Thyroid gland (tissue), 4 donors: ENCODE results near the gene ANLN.

Experiments
- POLR2A ChIP-seq, 2 donors: fragments of 450-650 bp; IDR thresholded peaks; one replicate each; pipeline ENCODE4 v1.6.1; 2017; ENCODE audit warnings: antibody characterized with exemption in 2 of 2, mild to moderate bottlenecking in 2 of 2, moderate library complexity in 1 of 2
- TF ChIP-seq, protein P1 (sequence below), 6 experiments: fragments of 200-600 bp in 3 of 6; fragments of 450-650 bp in 3 of 6; sonication (generic) in 3 of 6; IDR thresholded peaks; one replicate each; pipeline ENCODE4 v1.5.1; 2016 to 2019; ENCODE audit warnings: antibody characterized with exemption in 6 of 6, mild to moderate bottlenecking in 2 of 6, inconsistent platforms in 1 of 6, moderate library complexity in 1 of 6

DNA sequence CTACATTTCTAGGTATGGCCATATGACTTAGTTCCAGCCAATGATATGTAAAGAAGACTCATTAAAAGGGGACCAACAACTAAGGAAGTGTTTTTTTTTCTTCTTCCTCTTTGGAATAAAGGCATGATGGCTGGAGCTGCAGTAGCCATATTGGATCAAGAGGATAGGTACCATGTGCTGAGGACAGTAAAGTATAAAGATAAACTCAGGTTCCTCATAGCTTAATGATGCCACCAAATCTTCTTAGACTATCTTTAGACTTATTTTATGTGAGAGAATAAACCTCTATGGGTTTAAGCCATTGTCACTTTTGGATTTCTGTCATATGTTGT lies 85.3 kb downstream of the ANLN start:
- TF ChIP-seq, protein P1, sequence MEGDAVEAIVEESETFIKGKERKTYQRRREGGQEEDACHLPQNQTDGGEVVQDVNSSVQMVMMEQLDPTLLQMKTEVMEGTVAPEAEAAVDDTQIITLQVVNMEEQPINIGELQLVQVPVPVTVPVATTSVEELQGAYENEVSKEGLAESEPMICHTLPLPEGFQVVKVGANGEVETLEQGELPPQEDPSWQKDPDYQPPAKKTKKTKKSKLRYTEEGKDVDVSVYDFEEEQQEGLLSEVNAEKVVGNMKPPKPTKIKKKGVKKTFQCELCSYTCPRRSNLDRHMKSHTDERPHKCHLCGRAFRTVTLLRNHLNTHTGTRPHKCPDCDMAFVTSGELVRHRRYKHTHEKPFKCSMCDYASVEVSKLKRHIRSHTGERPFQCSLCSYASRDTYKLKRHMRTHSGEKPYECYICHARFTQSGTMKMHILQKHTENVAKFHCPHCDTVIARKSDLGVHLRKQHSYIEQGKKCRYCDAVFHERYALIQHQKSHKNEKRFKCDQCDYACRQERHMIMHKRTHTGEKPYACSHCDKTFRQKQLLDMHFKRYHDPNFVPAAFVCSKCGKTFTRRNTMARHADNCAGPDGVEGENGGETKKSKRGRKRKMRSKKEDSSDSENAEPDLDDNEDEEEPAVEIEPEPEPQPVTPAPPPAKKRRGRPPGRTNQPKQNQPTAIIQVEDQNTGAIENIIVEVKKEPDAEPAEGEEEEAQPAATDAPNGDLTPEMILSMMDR (IDR thresholded peaks at IDR 0.05): no peak
- TF ChIP-seq POLR2A (IDR thresholded peaks at IDR 0.05): no peak
